ENCODE measurements around the gene CRABP1.

DNA sequence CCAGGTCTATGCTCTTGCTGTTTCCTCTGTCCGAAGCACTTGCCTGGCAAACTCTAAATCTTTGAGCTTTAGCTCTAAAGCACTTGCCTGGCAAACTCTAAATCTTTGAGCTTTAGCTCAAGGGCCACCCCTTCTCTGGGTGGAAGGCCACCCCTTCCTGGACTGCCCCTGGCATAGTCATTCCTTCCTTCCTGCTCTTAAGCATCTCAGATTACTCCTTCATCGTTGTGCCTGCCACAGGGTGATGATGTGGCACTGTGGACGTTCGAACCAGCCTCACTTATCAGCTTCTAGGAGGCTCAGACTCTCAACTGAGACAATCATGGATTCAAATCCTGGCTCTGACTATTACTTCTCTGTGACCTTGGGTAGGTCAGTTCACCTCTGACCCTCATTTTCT lies 10.5 kb upstream of the CRABP1 start:
- TF ChIP-seq, protein P1, sequence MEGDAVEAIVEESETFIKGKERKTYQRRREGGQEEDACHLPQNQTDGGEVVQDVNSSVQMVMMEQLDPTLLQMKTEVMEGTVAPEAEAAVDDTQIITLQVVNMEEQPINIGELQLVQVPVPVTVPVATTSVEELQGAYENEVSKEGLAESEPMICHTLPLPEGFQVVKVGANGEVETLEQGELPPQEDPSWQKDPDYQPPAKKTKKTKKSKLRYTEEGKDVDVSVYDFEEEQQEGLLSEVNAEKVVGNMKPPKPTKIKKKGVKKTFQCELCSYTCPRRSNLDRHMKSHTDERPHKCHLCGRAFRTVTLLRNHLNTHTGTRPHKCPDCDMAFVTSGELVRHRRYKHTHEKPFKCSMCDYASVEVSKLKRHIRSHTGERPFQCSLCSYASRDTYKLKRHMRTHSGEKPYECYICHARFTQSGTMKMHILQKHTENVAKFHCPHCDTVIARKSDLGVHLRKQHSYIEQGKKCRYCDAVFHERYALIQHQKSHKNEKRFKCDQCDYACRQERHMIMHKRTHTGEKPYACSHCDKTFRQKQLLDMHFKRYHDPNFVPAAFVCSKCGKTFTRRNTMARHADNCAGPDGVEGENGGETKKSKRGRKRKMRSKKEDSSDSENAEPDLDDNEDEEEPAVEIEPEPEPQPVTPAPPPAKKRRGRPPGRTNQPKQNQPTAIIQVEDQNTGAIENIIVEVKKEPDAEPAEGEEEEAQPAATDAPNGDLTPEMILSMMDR (IDR thresholded peaks at IDR 0.05; ENCODE audit: low read length), result no peak
- no peak for TF ChIP-seq EZH2 (optimal IDR thresholded peaks at IDR 0.05; ENCODE audit: low read depth, low read length)
